OCI-LY1 (cell line): ENCODE data around the gene LRRC45.

Experiments used
- H2AFZ ChIP-seq: fragments of 200-600 bp; sonication (generic), shearing (Covaris generic); 2 replicates; pipeline ENCODE4 v1.6.0; 2014; ENCODE audit warnings: antibody characterized with exemption, mild to moderate bottlenecking, low read length
- H3F3A ChIP-seq: fragments of 200-600 bp; sonication (generic), shearing (Covaris generic); 2 replicates; pipeline ENCODE4 v1.6.0; 2014; ENCODE audit warnings: mild to moderate bottlenecking, antibody characterized with exemption, low read length, moderate library complexity; ENCODE audit not compliant: insufficient read depth
- H3K27ac ChIP-seq: fragments of 200-600 bp; sonication (generic); 2 replicates; pipeline ENCODE4 v1.5.1; 2014; ENCODE audit warnings: low read length, mixed run types, mild to moderate bottlenecking, low read depth; ENCODE audit not compliant: poor library complexity, severe bottlenecking
- H3K27me3 ChIP-seq: fragments of 200-600 bp; sonication (generic); 2 replicates; pipeline ENCODE4 v1.6.0; 2014; ENCODE audit warnings: antibody characterized with exemption, mild to moderate bottlenecking, low read length, moderate library complexity; ENCODE audit not compliant: insufficient read depth
- H3K36me3 ChIP-seq: fragments of 200-600 bp; sonication (generic); 2 replicates; pipeline ENCODE4 v1.6.1; 2014; ENCODE audit warnings: mild to moderate bottlenecking, antibody characterized with exemption, low read length, moderate library complexity, mixed read lengths; ENCODE audit not compliant: insufficient read depth
- H3K4me1 ChIP-seq: fragments of 200-600 bp; sonication (generic); 2 replicates; pipeline ENCODE4 v1.5.1; 2014; ENCODE audit warnings: mild to moderate bottlenecking, low read length, moderate library complexity; ENCODE audit not compliant: insufficient read depth, severe bottlenecking
- H3K4me2 ChIP-seq: fragments of 200-600 bp; sonication (generic), shearing (Covaris generic); 2 replicates; pipeline ENCODE4 v1.6.1; 2014; ENCODE audit warnings: low read length
- H3K4me3 ChIP-seq: fragments of 200-600 bp; sonication (generic); 2 replicates; pipeline ENCODE4 v1.5.1; 2014; ENCODE audit warnings: low read length, low read depth, mild to moderate bottlenecking, mixed read lengths; ENCODE audit not compliant: poor library complexity, severe bottlenecking
- H3K79me2 ChIP-seq: fragments of 200-600 bp; shearing (Covaris generic); 2 replicates; pipeline ENCODE4 v1.6.1; 2016; ENCODE audit warnings: mixed run types, low read length, mixed read lengths; ENCODE audit not compliant: insufficient read depth
- H3K9ac ChIP-seq: fragments of 200-600 bp; sonication (generic), shearing (Covaris generic); 2 replicates; pipeline ENCODE4 v1.6.1; 2014; ENCODE audit warnings: mild to moderate bottlenecking, low read length, mixed read lengths
- H3K9me2 ChIP-seq: fragments of 200-600 bp; sonication (generic), shearing (Covaris generic); 2 replicates; pipeline ENCODE4 v1.6.1; 2014; ENCODE audit warnings: low read depth, mild to moderate bottlenecking, low read length, mixed read lengths
- H3K9me3 ChIP-seq: fragments of 200-600 bp; shearing (Covaris generic); 2 replicates; pipeline ENCODE4 v1.6.1; 2014; ENCODE audit warnings: low read length, mixed read lengths
- H4K20me1 ChIP-seq: fragments of 200-600 bp; sonication (generic), shearing (Covaris generic); 2 replicates; pipeline ENCODE4 v1.6.0; 2016; ENCODE audit warnings: mild to moderate bottlenecking, low read length; ENCODE audit not compliant: insufficient read depth
- CTCF ChIP-seq: fragments of 200-600 bp; sonication (generic), shearing (Covaris generic); IDR thresholded peaks from 2 replicates; pipeline ENCODE4 v1.5.1; 2017; ENCODE audit warnings: mild to moderate bottlenecking, antibody characterized with exemption, low read length, moderate library complexity, mixed read lengths
- EZH2 ChIP-seq: fragments of 200-600 bp; sonication (generic), shearing (Covaris generic); IDR thresholded peaks from 2 replicates; pipeline ENCODE4 v1.8.0; 2017; ENCODE audit warnings: borderline replicate concordance, mixed run types, mild to moderate bottlenecking, antibody characterized with exemption, low read length, moderate library complexity, mixed read lengths

LRRC45 gene

GRCh38 chr17:82060001-82060380 lies 36.9 kb downstream of the LRRC45 start:
- TF ChIP-seq CTCF = no peak
- no peak for TF ChIP-seq EZH2
- Histone ChIP-seq H3K4me2 (no peak overlapping the region), H2AFZ (no peak overlapping the region), H3K36me3 (peaks cover 89% of the 10 kb centered on the region), H3K79me2 (no peaks in the 10 kb centered on the region), H3K27me3 (no peaks in the 10 kb centered on the region), H3K9me2 (no peaks in the 10 kb centered on the region), H3K4me3 (no peak overlapping the region), H3K27ac (no peak overlapping the region), H4K20me1 (no peaks in the 10 kb centered on the region), H3K9me3 (no peaks in the 10 kb centered on the region), H3K4me1 (peaks cover 17% of the 10 kb centered on the region), H3K9ac (no peak overlapping the region), H3F3A (no peaks in the 10 kb centered on the region)

- H4K20me1 ChIP-seq = no peaks in the 10 kb centered on the region
- H3K79me2 ChIP-seq = no peaks in the 10 kb centered on the region
- no peaks in the 10 kb centered on the region for H3K27me3 ChIP-seq
- H2AFZ ChIP-seq = no peak overlapping the region
- TF ChIP-seq EZH2 (no peak), CTCF (no peak)
- no peak overlapping the region for H3K4me3 ChIP-seq
- no peak overlapping the region for H3K9ac ChIP-seq
- H3F3A ChIP-seq = no peaks in the 10 kb centered on the region
- H3K27ac ChIP-seq = no peak overlapping the region
- H3K9me3 ChIP-seq = no peaks in the 10 kb centered on the region
- H3K4me2 ChIP-seq = no peak overlapping the region
- H3K9me2 ChIP-seq = no peaks in the 10 kb centered on the region
- peaks cover 17% of the 10 kb centered on the region for H3K4me1 ChIP-seq
- peaks cover 83% of the 10 kb centered on the region for H3K36me3 ChIP-seq
These were observed 37.5 kb downstream of the LRRC45 start for GRCh38 chr17:82060614-82061013.

GRCh38 chr17:82061047-82061925 lies 38.2 kb downstream of the LRRC45 start:
- Histone ChIP-seq H3K4me1 (peaks cover 20% of the 10 kb centered on the region), H3K9ac (no peak overlapping the region), H3K27me3 (no peaks in the 10 kb centered on the region), H3K9me3 (no peaks in the 10 kb centered on the region), H3K79me2 (no peaks in the 10 kb centered on the region), H3K4me3 (no peak overlapping the region), H3K36me3 (peaks cover 76% of the 10 kb centered on the region), H3K4me2 (no peak overlapping the region), H3K27ac (no peak overlapping the region), H4K20me1 (no peaks in the 10 kb centered on the region), H2AFZ (no peak overlapping the region), H3K9me2 (no peaks in the 10 kb centered on the region), H3F3A (no peaks in the 10 kb centered on the region)
- no peak for TF ChIP-seq EZH2
- no peak for TF ChIP-seq CTCF
